Testis (tissue), 2 donors: ENCODE measurements around the gene SNAPC2.

Source experiments
- POLR2A ChIP-seq: fragments of 450-650 bp; IDR thresholded peaks from one replicate; pipeline ENCODE4 v1.6.1; 2017; ENCODE audit warnings: antibody characterized with exemption, mild to moderate bottlenecking, moderate library complexity
- TF ChIP-seq, protein P1 (sequence below), 3 experiments: fragments of 450-650 bp in 2 of 3; fragments of 200-600 bp in 1 of 3; sonication (generic) in 1 of 3; IDR thresholded peaks; one replicate each; pipeline ENCODE4 v1.5.1; 2016 to 2019; ENCODE audit warnings: antibody characterized with exemption in 3 of 3, mild to moderate bottlenecking in 2 of 3, moderate library complexity in 1 of 3

DNA sequence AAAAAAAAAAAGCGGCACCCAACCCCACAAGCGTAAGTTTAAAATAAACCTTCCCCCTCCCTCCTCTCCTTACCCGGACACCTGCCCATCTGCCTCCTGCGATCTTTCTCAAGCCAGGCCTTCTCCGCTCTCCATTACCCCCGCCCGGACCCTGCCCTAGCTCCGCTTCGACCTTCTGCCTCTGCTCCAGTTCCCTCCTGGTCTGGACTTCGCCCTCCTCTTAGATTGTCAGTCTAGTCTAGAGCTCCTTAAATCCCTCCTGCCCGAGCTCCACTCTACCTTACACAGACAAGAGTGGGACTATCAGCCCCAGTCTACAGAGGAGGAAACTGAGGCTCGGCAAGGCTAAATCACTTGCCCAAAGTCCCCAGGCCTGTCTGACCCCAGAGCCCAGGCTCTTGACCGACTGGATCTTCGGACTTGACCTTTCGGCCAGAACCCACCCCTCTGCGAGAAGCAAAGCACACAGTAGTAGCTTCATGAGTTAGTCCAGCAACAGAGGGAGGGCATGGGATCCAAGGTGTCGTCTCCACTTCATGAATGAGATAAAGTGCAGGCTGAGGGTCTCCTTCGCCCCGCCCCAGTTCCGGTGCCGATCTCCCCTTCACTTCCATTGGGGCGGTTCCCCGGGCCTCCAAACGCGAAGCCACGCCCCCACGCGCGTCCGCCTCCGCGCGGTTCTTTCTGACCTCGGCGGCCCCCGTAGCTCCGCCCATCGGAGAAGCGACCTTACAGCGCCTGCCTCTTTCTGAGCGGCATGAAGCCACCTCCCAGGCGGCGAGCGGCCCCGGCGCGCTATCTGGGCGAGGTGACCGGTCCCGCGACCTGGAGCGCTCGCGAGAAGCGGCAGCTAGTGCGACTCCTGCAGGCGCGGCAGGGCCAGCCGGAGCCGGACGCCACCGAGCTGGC is at the start of gene SNAPC2:
- TF ChIP-seq, protein P1, sequence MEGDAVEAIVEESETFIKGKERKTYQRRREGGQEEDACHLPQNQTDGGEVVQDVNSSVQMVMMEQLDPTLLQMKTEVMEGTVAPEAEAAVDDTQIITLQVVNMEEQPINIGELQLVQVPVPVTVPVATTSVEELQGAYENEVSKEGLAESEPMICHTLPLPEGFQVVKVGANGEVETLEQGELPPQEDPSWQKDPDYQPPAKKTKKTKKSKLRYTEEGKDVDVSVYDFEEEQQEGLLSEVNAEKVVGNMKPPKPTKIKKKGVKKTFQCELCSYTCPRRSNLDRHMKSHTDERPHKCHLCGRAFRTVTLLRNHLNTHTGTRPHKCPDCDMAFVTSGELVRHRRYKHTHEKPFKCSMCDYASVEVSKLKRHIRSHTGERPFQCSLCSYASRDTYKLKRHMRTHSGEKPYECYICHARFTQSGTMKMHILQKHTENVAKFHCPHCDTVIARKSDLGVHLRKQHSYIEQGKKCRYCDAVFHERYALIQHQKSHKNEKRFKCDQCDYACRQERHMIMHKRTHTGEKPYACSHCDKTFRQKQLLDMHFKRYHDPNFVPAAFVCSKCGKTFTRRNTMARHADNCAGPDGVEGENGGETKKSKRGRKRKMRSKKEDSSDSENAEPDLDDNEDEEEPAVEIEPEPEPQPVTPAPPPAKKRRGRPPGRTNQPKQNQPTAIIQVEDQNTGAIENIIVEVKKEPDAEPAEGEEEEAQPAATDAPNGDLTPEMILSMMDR (IDR thresholded peaks at IDR 0.05): no peak
- no peak for TF ChIP-seq POLR2A
